RWPE2 (cell line): ENCODE measurements around the gene ZBTB17.

ENCODE experiments used
- ATAC-seq: fragments of 200-7000 bp; cut with Tn5 transposase; 3 replicates; pipeline ENCODE4 v1.9.1; 2021; ENCODE audit warnings: low read depth
- DNase-seq: peaks from one replicate; pipeline ENCODE4 v3.0.0-alpha.2; 2020; ENCODE audit warnings: low spot score
- H3K27ac ChIP-seq: fragments of 450-650 bp; 2 replicates; pipeline ENCODE4 v1.5.1; 2017; ENCODE audit warnings: mild to moderate bottlenecking; ENCODE audit not compliant: poor library complexity, severe bottlenecking
- H3K27me3 ChIP-seq: fragments of 250-450 bp; sonication (Bioruptor Pico); 2 replicates; pipeline ENCODE4 v1.5.1; 2021; ENCODE audit warnings: mild to moderate bottlenecking, moderate library complexity; ENCODE audit not compliant: insufficient read depth, poor library complexity, severe bottlenecking
- H3K36me3 ChIP-seq: fragments of 250-450 bp; sonication (Bioruptor Pico); 2 replicates; pipeline ENCODE4 v1.5.1; 2020; ENCODE audit warnings: low read depth, mild to moderate bottlenecking, moderate library complexity
- H3K4me1 ChIP-seq: fragments of 250-450 bp; sonication (Bioruptor Pico); 2 replicates; pipeline ENCODE4 v1.5.1; 2021; ENCODE audit warnings: mild to moderate bottlenecking, moderate library complexity; ENCODE audit not compliant: insufficient read depth, poor library complexity, severe bottlenecking
- H3K4me3 ChIP-seq: fragments of 250-450 bp; sonication (Bioruptor Pico); 2 replicates; pipeline ENCODE4 v1.5.1; 2021; ENCODE audit warnings: mild to moderate bottlenecking, moderate library complexity; ENCODE audit not compliant: severe bottlenecking
- H3K9me3 ChIP-seq: fragments of 250-450 bp; sonication (Bioruptor Pico); 2 replicates; pipeline ENCODE4 v1.5.1; 2021; ENCODE audit warnings: mild to moderate bottlenecking, moderate library complexity; ENCODE audit not compliant: severe bottlenecking
- TF ChIP-seq, protein P1 (sequence below): fragments of 450-650 bp; IDR thresholded peaks from one replicate; pipeline ENCODE4 v1.5.1; 2017; ENCODE audit warnings: mild to moderate bottlenecking, moderate library complexity; ENCODE audit not compliant: poor library complexity, severe bottlenecking

Gene ZBTB17

DNA sequence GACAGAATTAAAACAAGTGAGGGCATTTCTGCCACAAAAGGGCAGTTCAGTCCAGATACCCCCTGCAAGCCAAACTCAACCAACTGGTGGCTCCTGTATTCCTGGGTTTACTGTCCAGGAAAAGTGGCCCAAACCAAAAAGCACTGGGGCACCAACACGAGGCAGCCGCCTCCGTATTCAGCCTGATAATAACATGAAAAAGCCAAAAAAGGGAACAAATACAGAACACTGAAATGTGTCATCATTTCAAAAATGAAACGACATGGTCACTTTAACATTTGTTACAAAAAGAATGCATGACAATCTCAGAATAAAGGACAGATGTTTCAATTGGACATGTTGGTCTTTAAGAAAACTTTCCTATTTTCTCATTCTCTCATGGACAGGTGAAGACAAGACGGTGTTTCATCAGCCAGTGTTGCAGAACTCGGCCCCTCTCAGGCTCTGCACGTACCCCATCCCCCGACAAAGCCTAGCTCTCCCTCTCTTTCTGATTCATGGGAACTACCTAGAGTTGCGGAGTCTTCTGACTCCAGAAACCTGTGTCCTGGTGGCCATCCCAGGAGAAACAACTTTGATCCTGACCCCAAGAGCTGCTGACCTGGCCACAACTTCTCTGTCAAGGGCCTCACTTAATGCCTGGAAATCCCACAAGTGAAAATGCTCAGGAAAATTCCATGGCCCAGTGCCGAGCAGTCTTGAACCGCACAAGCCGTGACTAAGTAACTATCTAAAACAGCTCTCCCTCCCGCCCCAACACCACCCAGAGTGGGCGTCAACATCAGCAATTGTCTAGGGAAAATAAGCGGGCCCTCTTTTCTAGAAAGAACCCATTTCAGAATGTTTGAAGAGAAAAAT, 27.1 kb downstream of the ZBTB17 start:
- DNase-seq (no peak), ATAC-seq (peak; percentile 53)
- TF ChIP-seq, protein P1, sequence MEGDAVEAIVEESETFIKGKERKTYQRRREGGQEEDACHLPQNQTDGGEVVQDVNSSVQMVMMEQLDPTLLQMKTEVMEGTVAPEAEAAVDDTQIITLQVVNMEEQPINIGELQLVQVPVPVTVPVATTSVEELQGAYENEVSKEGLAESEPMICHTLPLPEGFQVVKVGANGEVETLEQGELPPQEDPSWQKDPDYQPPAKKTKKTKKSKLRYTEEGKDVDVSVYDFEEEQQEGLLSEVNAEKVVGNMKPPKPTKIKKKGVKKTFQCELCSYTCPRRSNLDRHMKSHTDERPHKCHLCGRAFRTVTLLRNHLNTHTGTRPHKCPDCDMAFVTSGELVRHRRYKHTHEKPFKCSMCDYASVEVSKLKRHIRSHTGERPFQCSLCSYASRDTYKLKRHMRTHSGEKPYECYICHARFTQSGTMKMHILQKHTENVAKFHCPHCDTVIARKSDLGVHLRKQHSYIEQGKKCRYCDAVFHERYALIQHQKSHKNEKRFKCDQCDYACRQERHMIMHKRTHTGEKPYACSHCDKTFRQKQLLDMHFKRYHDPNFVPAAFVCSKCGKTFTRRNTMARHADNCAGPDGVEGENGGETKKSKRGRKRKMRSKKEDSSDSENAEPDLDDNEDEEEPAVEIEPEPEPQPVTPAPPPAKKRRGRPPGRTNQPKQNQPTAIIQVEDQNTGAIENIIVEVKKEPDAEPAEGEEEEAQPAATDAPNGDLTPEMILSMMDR, result no peak
- peak overlapping the region; percentile 99 for H3K27ac ChIP-seq
- no peaks in the 10 kb centered on the region for H3K9me3 ChIP-seq
- no peak overlapping the region for H3K4me3 ChIP-seq
- no peaks in the 10 kb centered on the region for H3K27me3 ChIP-seq
- peaks cover 30% of the 10 kb centered on the region for H3K36me3 ChIP-seq
- peaks cover 53% of the 10 kb centered on the region for H3K4me1 ChIP-seq

DNA sequence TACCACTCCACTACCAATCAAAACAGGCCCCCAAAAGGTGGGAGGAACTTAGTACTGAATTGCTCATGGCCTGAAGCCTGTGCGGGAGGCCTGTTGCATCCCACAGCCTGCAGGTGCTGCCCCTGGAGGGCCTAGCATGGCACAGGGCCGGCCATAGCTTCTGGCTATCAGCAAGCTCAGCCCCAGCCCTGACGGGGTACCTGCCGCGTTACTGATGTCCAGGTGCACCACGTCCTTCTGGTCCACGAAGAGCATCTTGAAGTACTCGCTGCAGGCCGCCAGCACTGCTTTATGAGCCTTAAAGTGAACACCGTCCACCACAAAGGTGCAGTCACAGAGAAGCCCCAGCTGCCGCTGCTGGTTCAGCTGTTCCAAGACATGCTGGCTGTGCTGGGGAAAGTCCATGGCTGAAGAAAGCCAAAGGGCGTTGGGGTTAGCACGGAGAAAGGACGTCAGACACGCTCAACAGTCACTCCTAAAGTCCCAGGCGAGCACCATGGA, 27.8 kb downstream of the ZBTB17 start:
- Histone ChIP-seq H3K4me1 (peaks cover 46% of the 10 kb centered on the region), H3K27me3 (no peaks in the 10 kb centered on the region), H3K4me3 (no peak overlapping the region), H3K9me3 (no peaks in the 10 kb centered on the region), H3K27ac (peak overlapping the region; percentile 99), H3K36me3 (peaks cover 34% of the 10 kb centered on the region)
- TF ChIP-seq, protein P1, result no peak
- DNase-seq (no peak), ATAC-seq (no peak)

DNA sequence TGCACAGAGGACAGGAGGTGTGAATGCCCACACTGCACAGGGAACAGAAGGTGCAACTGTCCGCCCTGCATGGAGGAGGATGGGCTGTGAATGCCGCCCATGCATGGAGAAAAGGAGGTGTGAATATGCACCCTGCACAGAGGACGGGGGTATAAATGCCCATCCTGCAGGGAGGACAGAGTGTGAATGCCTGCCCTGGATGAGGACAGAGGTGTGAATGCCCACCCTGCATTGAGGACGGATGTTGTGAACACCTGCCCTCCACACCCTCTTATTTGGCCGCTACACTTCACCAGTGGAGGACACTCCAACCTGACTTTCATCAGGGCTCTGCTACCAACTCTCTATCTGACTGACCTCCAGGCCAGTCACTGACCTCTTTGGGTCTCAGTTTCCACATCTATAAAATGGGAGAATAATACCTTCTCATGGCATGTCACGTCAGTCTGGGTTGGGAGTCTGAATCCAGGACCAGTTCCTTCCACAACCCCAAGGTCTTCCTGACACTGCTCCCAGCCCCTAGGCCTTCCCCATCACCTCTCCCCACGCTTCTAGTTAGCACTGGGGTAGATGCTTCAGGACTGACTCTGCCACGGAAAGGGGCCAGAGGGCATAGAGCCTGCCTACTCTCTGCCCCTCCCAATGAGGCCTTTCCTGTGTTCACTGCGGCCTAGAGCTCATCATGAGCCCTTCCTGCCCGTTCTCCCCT, 28.4 kb downstream of the ZBTB17 start:
- Histone ChIP-seq H3K4me1 (peaks cover 42% of the 10 kb centered on the region), H3K27ac (peak overlapping the region; percentile 99), H3K36me3 (peaks cover 40% of the 10 kb centered on the region), H3K4me3 (no peak overlapping the region), H3K27me3 (no peaks in the 10 kb centered on the region), H3K9me3 (no peaks in the 10 kb centered on the region)
- ATAC-seq (no peak), DNase-seq (no peak)
- TF ChIP-seq, protein P1, result no peak

DNA sequence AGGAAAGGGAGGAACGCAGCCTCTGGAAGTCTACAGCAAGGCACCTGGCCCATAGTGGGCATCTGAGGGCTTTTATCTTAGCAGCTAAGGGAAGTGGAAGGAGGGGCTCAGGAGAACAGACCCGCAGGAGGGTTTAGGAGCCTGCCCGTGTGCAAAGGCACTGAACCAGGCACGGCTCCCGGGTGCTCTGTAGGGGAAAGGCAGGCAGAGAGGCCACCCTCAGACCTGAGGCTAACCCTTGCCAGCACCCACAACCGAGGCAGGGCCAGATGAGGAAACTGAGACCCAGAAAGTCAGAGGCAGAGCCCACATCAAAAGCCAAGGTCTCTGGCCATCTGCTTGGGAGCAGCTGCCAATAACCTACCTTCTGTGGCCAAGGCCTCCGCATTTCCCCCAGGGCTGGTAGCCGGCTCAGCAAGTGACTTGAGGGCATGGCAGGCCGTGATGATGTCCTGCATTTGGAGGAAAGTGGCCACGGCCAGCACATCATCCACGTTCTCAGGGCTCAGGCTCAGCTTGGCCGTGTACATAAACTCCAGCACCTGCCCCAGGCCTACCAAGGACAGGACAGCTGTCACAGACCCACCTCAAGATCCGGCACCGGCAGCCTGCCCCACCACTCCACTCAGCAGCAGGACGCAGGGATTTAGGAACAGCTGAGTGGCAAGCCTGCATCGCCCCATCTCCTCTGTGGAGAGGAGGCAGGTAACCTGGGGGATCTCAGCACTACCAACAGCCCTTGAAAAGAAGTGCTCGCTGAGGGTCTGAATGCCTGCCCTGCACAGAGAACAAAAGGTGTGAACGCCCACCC, 29.1 kb downstream of the ZBTB17 start:
- Histone ChIP-seq H3K4me1 (peaks cover 34% of the 10 kb centered on the region), H3K27ac (no peak overlapping the region), H3K27me3 (no peaks in the 10 kb centered on the region), H3K9me3 (no peaks in the 10 kb centered on the region), H3K4me3 (no peak overlapping the region), H3K36me3 (peaks cover 48% of the 10 kb centered on the region)
- ATAC-seq, result no peak
- DNase-seq, result no peak
- TF ChIP-seq, protein P1, result no peak
